DMS79 treated with DMSO at 0.1 percent for 48 hours (cell line): ENCODE data around the gene SLC43A2.
A peak's percentile ranks its signal among the peaks of the same experiment; 100 is the strongest.

Source experiments
- DNase-seq: peaks from one replicate; lab custom pipeline; 2025; lab: John Stamatoyannopoulos, UW

The SLC43A2 gene

GRCh38 chr17:1643999-1644492 lies 15.4 kb upstream of the SLC43A2 start:
- DNase-seq: no peak

GRCh38 chr17:1643293-1643998 lies 14.8 kb upstream of the SLC43A2 start:
- no peak for DNase-seq

- DNase-seq: no peak
Measured at GRCh38 chr17:1641065-1641403, 12.4 kb upstream of the SLC43A2 start.

GRCh38 chr17:1640329-1641064 lies 11.9 kb upstream of the SLC43A2 start:
- DNase-seq: no peak

DNA sequence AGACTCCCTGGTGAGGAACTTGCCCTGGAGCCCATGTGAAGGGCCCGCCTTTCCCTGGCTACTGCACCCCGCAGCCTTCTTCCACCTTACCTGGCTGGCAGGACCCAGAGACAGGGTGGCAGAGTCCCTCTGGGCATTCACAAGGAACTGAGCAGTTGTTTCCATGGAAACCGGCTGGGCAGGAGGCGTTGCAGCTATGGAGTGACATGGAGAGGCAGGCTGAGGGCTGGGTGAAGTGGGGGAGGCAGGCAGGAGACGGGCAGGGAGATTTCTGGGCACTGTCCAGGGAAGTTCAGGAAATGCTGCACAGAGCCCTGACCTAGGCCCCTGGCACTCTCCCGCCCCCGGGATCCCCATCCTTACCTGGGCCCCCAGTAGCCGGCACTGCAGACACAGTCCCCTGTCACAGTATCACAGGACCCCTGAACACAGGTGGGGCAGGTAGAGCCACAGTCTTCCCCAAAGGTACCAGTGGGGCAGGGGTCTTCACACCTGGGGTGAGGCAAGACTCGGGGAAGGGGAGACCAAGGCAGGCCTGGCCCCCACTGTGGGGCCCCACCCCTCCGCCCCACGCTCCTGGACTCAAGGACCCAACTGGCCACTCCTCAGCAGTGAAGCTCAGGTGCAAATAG lies 11.0 kb upstream of the SLC43A2 start:
- DNase-seq: peak; percentile 37

GRCh38 chr17:1638624-1639300 lies 10.1 kb upstream of the SLC43A2 start:
- DNase-seq: no peak

DNA sequence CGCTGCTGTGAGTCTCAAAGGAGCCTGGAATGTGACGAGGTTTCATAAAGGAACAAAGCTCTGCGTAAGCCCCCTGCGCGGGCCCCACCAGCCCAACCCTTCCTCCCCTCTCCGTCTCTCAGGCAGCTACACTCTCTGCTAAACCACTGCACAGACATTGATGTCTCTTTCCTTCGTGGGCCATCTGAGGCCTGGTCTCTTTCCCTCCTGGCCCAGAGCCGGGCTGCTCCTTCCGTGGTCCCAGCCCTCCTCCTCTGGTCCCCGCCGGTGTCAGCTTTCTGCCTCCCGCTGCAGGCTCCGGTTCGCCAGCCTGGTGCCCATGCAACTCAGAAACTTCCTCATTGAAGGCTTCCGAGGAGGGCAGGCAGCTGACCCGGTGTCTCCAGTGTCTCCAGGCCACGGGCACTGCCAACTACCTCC lies 9.5 kb upstream of the SLC43A2 start:
- DNase-seq: no peak

DNA sequence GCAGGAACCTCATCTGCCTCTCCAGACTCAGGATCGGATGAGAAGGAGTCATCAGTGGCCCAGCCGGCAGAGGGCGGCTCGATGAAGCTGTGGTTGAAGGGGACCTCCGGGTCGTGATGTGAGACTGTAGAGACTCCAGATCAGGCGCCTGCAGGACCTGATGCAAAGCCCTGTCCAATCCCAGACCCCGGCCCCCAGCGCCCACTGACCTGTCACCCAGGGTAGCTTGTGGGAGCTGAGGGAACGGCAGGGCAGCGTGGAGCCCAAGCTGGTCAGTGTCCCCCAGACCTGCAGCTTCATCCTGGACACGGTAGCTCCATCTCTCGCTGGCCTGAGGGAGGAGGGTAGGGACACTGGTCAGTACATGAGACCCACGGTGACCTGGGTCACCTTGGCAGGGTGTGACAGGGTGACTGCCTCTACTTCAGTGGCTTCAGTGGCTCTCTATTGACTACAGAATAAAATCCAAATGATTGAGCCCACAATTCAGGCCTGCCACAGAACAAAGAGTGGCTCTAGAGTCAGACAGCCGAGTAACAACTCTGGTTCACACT lies 8.2 kb upstream of the SLC43A2 start:
- DNase-seq: no peak

DNA sequence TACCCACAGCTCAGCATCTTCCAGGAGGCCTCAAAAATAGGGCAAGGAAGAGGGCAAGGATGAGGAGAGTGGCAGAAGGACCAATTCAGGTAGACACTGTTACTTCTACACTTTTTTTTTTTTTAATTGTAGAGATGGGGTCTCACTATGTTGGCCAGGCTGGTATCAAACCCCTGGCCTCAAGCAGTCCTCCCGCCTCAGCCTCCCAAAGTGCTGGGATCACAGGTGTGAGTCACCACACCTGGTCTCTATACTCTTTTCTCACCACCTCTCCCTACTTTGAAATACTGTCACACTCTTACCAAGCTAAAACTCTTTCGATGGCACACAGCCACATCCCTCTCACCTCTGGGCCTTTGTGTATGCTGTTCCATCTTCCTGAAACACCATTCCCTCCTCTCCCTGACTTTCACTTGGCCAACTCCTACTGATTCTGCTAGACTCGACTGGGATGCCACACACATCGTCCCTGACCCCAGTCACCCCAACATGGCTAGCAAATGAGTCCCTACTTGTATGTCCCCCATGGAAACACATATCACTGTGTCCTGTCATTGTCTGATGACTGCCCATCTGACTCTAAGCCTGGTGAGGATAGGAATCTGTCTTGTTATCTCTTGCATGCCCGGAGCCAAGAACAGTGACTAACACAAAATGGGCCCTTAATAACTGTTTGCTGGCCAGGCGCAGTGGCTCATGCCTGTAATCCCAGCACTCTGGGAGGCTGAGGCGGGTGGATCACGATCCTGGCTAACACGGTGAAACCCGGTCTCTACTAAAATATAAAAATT lies 7.2 kb upstream of the SLC43A2 start:
- no peak for DNase-seq

DNA sequence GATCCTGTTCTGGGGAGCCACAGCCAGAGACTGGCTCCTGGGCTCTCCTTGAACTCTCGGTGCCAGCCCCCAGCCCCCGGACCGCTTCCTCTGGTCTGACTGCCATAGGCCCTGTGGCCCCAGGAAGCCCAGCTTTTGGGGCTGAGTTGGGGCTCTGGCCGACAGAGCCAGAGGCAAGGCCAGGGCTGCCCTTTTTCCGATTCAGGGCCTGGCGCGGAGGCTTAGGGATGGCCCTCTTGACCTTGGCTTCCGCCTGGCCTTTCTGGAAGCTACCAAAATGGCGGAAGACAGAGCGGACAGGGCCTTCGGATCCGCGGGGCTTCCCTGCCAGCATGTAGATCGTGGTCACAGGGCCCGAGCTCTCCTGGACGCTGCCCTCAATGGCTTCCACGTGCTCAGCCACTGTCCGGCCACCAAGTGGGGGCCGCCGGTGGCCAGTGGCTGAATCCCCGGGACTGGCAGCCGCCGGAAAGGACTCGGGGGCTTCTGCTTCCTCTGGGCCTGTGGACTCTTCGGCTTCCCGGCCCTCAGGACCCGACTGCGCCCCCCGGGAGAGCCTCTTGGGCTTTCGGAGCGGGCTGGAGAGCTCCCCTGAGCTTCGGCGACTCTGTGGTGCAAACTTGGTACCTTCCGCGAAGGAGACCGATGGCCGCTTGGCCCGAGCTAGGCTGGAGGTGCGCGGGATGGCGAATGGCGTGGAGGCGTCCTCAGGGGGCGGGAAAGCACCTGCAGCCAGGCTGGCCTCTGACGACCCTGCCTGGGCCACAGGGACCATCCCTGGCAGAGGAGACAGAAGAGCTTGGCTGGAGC lies 6.4 kb upstream of the SLC43A2 start:
- no peak for DNase-seq

- no peak for DNase-seq
Measured at GRCh38 chr17:1630662-1631061, 2.0 kb upstream of the SLC43A2 start.

- no peak for DNase-seq
Measured at GRCh38 chr17:1629504-1630310, 1.1 kb upstream of the SLC43A2 start.

DNA sequence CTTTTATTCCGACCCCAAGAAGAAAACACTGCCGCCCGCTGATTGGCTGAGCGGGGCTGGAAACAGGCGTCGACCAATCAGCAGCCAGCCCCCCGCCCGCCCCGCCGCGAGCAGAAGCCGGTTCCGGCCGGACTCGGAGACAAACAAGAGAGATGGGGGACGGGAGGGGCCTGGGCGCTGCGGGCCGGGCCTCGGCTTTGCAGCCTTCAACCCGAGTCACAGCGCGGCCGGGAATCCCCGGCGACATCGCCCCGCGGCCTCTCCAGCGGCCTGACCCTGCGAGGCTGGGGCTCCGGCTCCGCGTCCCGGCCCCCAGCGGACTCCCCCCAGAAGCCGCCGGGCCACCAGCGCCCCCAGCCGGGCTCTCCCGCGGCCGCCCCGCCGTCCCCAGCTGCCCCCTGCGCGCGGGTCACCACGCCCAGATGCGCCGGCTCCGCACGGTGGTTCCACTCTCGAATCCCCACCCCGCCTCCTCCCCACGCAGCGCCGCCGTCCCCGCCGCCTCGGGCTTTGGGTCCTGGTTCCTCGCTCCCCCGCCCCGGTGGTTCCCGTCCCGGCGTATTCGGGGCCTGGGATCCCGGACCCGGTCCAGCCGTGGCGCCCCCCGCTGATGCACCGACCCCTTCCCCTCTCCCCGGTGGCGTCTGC lies 346 bp upstream of the SLC43A2 start:
- peak; percentile 75 for DNase-seq

- no peak for DNase-seq
Measured at GRCh38 chr17:1627182-1627981, 1.3 kb downstream of the SLC43A2 start.

- no peak for DNase-seq
Measured at GRCh38 chr17:1626333-1626732, 2.3 kb downstream of the SLC43A2 start.

GRCh38 chr17:1625581-1625980 lies 3.1 kb downstream of the SLC43A2 start:
- DNase-seq: no peak

DNA sequence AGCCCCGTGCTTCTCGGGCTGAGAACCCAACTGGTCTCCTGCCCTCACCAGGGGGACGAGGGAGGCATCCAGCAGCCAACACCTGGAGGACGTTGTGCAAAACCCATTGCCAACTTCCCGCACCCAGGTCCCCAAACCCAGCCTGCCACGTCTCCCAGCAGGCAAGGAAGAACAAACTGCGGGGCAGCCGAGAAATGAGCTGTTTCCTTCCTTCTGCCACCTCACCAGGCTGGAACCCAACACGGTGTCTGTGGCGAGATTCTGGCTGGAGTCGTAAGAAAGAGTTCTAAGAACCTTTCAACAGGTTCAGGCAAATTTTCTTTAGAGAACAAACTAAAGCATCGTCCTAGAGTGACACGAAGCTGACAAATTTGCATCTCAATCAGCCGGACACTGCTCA lies 3.6 kb downstream of the SLC43A2 start:
- no peak for DNase-seq

DNA sequence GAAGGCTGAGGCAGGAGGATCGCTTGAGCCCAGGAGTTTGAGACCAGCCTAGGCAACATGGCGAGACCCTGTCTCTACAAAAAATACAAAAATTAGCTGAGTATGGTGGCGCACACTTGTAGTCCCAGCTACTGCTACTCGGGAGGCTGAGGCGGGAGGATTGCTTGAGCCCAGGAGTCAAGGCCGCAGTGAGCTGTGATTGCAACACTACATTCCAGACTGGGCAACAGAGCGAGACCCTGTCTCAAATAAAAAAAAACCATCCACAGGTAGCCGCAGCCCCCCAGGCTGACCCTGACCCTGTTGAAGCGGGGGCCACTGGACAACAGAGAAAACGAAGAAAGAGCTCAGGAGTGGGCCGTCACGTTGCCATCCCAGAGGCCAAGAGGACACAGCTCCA lies 4.0 kb downstream of the SLC43A2 start:
- DNase-seq: no peak
